ENCODE measurements around the gene LARGE2.

- TF ChIP-seq CTCF (IDR thresholded peaks at IDR 0.05; ENCODE audit: poor library complexity, severe bottlenecking) (no peak), TAF1 (IDR thresholded peaks at IDR 0.05; ENCODE audit: low read depth) (no peak), EP300 (conservative IDR thresholded peaks at IDR 0.05; ENCODE audit: poor library complexity, severe bottlenecking) (no peak), POLR2AphosphoS5 (IDR thresholded peaks at IDR 0.05) (no peak), REST (IDR thresholded peaks at IDR 0.05; ENCODE audit: borderline replicate concordance) (no peak), SMC3 (conservative IDR thresholded peaks at IDR 0.05; ENCODE audit: poor library complexity) (no peak)
Observed at GRCh38 chr11:45892856-45893255, 29.6 kb upstream of the LARGE2 start.

Measured in neural cell (in vitro differentiated cells).